IPS-NIHi11 (cell line): Measurements from ENCODE around the gene SPHKAP.
A peak's percentile ranks its signal among the peaks of the same experiment; 100 is the strongest.
"Not testable (repeated sequence)": the region's sequence is repeated elsewhere in the genome, so short reads cannot be mapped to it uniquely, and the experiment has no call there.

Experiments used
- DNase-seq: peaks from one replicate; pipeline ENCODE4 v3.0.0; 2012; ENCODE audit warnings: mixed read lengths, low spot score

SPHKAP gene

DNA sequence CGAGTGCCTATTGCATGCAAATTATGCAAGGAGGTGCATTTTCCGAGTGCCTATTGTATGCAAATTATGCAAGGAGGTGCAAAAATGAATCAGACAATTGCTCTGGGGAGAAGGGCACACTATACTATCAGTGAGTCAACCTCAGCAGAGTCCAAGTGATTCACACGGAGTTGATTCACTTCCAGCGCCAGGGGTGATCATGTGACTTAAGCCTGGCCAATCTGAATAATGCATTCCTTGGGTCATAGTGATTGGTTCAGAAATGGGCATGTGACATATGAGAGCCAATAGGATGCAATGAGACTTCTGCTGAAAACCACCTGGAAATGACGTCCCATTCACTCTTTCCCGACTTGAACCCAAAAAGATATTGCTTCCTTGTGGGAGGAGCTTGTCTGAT lies 157.9 kb downstream of the SPHKAP start:
- DNase-seq = no peak

DNA sequence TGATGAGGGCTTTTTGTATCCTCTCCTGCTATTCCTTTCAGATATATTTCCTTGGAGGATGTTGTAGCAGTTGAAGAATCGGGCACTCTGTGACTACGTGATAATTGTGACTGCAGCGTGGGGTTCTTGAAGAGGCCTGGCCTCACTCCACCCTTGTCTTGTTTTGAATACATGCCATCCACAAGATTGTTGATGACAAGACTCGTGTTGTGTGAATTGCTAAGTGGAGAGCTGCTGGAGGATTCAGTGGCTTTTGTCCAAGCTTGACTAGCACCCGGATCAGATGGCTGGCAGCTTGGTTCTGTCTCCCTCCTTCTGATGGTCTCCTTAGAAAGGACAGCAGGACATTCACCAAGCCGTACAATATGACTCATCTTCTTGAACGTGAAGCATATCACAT lies 163.2 kb downstream of the SPHKAP start:
- DNase-seq = no peak

DNA sequence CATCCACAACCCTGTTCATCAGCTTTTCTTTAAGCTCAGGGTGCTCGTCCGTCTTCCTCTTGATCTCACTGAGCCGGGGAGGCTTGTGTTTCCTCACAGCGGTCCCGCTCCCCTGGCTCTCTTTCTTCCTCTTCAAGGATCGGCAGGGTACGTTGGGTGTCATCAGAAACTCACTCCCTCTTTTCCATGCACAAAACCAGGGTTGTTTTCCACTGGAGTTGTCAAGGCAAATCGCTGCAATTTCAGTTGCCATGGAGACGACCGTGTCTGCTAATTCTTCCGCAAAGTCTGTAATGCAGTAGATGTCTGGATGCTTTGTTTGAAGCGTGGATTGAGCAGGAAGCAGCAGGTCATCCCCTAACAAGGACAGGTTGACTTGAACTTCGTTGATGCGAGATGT lies 163.7 kb downstream of the SPHKAP start:
- DNase-seq = no peak

DNA sequence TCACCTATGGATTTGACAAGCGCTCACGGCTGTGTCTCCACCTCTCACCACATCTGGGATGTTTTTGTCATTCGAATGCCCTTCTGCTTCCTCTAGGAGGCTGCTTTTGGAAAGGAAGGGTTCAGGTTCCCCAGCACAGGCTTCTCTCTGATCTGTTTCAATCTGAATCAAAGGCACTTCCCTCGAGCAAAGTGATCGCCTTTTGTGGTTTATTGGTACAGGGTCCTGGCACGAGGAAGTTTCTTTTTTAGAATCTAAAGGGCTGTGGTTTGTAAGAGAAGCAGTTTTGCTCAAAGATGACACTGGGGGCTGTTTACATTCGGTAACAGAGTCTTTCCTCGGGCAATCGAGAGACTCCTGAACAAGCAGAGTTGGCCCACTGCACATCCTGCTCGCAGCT lies 165.1 kb downstream of the SPHKAP start:
- peak; percentile 54 for DNase-seq

DNA sequence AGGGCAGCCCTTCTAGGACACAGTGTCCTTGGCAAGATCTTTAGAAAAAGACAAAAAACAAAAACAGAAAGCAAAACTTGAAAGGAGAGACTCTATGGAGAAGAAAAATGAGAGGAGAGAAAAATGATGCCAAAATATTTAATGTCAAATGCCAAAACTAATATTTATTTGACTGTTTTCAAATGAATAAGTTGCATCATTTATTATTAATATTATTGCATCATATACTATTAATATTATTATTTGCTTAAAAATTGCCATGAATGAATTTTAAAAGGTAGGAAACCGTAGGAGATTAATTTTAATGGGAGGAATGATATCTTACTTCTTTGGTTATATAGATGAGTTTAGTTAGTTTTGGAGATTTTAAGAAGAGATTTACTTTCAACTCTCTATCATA lies 165.7 kb downstream of the SPHKAP start:
- DNase-seq = no peak

DNA sequence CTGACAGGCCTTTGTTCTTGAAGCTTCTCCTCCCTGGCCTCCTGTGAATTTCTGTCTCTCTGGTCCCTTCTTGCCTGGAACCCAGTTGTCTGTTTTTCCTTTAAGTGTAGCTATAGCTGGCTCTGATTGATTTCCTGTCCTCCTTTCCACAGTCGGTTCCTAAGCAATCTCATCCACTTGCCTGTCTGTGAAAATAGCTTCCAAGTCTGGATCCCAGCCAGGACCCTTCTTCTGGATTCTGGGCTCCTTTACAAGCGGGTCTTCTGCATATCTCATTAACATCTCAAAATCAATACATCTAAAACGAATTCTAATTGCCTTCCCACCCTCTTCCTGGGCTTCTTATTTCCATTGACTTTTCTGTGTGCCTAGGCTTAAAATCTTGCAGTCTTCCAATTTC lies 185.1 kb downstream of the SPHKAP start:
- DNase-seq = no peak

DNA sequence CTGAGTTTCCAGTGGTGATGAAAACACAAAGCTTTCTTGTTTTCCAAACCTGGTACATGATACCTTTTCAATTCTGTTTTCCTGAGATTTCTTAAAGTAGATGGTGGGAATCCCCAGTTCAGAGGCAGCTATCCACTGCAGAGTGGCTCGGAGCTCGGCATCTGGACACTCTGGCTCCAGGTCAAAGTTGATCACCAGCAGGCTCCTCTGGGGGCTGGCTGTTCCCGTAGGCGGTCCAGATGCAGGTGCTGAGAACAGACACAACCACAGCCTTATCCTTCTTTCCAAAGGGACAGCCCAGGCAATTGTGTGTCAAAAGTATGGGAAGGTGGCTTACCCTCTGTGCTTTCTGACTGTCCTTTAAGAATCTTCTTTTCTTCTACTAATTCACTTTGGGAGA lies 190.6 kb downstream of the SPHKAP start:
- DNase-seq = no peak

DNA sequence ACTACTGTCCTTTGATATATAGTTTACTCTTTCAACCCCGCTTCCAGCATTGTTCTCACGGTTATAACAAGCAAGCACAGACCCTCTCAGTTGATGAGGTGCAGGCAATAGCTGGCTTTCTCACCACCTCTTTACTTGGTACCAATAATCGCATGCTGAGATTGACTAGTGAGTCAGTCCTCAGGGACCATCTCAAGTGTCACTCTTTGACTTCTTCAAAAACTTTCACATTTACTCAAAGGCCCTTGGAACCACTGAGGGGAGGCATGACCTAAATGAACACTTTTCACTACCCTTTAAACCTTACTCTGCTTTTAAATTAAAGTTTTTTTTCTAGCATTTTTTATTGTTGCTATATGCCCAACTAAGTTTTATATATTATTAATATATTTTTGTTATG lies 208.2 kb downstream of the SPHKAP start:
- no peak for DNase-seq

DNA sequence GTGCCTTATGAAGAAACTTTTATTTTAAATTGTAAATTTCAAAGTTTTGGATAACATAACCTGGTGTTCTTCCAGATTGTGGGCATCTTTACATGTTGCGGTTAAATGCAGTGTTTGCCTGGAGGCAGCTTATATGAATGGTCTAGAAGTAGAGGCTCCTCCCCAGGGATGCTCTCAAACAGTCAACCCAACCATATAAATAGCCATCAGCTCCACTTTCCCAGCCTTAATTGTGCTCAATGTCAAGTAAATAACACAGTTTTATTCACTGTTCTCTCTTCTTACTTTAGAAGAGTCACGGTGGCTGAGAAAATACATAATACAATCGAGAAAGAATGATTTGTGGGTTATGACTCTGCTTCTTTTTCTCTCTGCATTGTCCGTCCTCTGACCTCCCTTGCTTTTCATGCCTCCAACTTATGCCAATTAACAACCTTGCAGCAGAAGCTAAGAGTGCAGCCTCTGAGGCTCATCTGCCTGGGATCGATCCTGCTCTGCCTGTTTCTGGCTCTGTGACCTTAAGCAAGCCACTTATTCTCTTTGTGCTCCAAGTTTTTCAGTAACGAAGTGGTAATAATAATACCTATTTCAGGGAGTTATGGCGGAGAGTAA lies 209.8 kb downstream of the SPHKAP start:
- DNase-seq = no peak

DNA sequence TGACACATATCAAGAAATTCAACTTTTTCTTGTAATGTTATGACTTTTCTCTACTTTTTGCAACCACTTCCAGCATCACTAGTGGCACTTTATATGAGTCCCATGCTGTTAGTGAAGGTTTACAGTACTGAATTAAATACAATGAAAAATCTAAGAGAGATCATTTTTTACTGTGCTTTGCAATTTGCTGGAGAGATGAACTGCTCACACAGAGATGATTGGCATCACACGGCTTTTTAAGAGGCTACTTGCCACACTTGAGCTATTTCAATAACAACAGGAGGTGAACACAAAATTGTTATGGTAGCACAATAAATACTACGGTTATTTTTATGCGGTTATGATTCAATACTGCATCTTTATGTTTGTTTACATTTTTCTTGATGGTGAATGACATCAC lies 221.2 kb downstream of the SPHKAP start:
- DNase-seq = no peak

DNA sequence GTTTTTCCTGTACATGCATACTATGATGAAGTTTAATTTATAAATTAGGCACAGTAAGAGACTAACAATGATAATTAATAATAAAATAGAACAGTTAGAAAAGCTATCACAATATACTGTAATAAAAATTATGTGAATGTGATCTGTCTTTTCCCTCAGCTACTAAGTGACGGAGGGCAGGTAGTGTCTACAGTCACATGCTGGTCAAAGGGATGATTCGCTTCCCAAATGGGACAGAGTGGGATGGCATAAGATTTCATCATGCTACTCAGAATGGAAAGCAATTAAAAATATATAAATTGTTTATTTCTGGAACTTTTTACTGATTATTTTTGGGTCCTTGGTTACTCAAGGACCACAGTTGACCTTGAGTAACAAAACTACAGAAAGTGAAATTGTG lies 238.5 kb downstream of the SPHKAP start:
- no peak for DNase-seq

DNA sequence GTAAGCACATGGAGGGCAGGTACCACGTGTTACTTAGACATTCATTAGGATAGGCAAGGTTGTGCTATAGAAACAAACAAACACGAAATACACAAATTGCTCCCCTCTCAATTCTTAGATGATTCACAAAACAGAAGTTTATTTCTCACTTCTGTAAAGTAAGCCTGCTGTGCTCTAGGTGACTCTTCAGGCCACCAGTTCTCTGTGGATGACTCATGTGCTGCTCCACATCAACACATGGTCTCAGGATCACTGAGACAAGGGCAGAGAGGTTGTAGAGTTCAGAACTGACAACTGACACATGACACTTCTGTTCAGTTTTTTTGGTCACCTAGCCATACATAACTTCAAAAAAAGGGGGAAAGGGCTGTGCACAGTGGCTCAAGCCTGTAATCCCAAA lies 239.5 kb downstream of the SPHKAP start:
- DNase-seq = no peak

DNA sequence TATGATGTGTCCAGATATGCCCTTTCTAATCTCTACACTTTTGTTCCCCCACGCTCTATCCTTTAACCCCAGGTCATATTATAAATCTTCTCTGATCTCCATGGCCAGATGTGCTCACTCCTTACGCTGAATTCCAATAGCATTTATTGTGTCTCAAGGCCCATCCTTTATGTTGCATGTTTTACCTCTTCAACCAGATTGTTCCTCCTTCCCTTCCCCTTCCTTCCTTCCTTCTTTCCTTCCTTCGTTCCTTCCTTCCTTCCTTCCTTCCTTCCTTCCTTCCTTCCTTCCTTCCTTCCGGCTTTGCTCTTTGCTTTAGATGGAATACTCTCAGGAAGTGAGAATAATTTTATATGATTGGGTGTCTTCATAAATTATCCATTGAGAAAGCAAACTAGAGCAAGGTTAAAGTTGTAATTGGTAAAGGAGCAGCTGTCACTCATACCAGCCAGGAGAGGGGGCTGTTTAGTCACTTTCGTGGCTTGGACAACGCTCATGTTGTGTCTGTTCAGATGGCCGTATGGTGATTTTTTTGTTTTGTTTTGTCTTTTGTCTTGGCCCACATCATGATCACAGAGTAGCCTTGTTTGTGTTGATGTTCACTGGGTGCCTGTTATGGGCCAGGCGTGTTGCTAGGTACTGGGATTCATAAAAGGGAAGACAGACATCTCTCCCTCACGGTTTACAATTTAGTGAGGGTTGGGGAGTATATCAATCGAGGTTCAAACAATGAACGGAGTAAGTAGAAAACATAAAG lies 242.0 kb downstream of the SPHKAP start:
- DNase-seq = peak; percentile 60

DNA sequence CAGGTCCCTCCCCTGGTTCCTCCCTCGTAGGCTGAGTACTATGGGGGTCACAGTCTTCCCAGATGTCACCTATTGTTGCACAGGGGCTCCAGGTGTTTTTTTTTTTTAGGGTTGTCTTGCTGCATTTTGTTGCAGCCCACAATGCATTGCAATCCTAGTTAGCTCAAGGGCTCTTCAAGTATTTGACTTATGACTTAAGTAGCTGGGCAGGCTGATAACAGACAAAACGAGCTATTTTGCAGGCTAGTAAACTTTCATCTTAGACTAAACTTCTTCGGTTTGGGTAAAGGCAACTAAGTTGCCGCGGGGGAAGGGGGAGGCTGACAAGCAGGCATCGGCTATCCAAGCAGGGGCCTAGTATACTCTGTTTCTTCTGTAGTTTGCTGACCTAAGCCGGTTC lies 245.2 kb downstream of the SPHKAP start:
- DNase-seq = not testable (repeated sequence)

DNA sequence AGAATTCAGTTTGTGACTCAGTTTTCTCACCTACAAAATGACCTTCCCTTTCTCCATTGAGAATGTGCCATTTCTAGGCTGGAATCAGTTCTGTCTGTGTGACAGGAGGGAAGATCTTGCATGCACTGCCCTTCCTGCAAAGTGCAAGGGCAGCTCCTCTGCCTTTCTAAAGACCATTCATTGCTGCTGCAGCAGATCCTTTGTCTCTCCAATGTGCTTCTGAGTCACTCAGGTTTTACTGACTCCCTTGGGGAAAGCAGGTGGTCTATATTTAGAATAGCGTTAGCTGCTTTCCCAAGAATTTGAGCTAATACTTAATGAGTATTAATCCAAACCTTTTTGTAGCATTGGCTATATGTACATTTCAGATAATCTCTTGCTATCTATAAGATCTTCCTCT lies 247.6 kb downstream of the SPHKAP start:
- no peak for DNase-seq

DNA sequence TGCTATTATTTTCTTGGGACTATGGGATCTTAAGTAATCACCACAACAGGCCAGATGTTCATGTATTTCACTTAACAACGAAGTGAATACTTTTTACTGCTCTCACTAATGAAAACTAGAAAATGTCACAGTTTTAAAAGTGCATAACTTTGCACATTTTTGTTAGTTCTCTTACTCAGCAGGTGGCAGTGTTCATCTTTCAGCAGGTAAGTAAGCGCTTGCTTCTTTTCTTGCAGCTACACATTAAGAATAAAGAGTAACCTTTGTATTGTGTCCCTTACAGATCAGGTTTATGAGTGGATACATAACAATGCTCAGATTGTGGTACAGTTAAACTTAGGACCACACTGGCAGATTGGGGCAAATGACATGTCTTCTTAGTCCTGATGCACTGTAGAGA lies 249.1 kb downstream of the SPHKAP start:
- no peak for DNase-seq

DNA sequence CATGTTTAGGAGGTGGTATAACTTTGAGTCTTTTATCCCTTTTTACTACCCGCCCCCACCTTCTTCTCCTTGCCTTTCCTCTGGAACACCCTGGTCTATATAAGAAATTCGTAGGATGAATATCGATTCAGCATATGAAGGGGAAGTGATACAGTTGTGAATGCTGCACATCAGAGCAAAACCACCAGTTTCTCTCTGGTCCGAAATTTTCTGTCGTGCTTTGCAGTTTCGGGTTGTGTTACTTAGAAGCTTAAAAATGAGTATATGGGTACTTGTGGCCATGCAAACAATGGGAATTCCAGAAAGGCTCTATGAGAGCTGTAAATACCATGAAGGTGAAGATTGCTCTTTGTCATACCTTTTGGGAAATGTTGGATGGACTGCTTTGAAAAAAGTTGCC lies 249.5 kb downstream of the SPHKAP start:
- DNase-seq = no peak
